HepG2 (cell line): ENCODE data around the gene RPF1. TPM values are rescaled to one million over a fixed set of nuclear protein-coding genes. Genes with fewer than 3 reads are reported as not detected.

Source experiments
- CBX5 ChIP-seq: sonication (generic); formaldehyde crosslinking; IDR thresholded peaks from 2 replicates; pipeline ENCODE4 v1.4.0; 2020; ENCODE audit warnings: missing genetic modification reagents, borderline replicate concordance
- CCAR2 ChIP-seq: fragments of 200-400 bp; formaldehyde crosslinking; optimal IDR thresholded peaks from 2 replicates; pipeline ENCODE3; 2018; ENCODE audit warnings: low read depth, mild to moderate bottlenecking, low read length, moderate library complexity
- FOXK2 ChIP-seq: fragments of 450-650 bp; IDR thresholded peaks from 2 replicates; pipeline ENCODE4 v1.6.1; 2016
- HCFC1 ChIP-seq: fragments of 150-350 bp; IDR thresholded peaks from 2 replicates; pipeline ENCODE4 v1.6.1; 2014; ENCODE audit warnings: low read depth, low read length
- KDM1A ChIP-seq: IDR thresholded peaks from 2 replicates; pipeline ENCODE4 v1.6.1; 2016; ENCODE audit warnings: missing compliant biosample characterization
- MAF1 ChIP-seq: sonication (generic); formaldehyde crosslinking; IDR thresholded peaks from 2 replicates; pipeline ENCODE4 v1.5.0; 2020; ENCODE audit warnings: missing genetic modification reagents, borderline replicate concordance
- MYPOP ChIP-seq: sonication (generic); formaldehyde crosslinking; IDR thresholded peaks from 2 replicates; pipeline ENCODE4 v1.8.1; 2023; ENCODE audit warnings: mild to moderate bottlenecking, moderate library complexity, missing genetic modification reagents
- NAIF1 ChIP-seq: sonication (generic); formaldehyde crosslinking; IDR thresholded peaks from 2 replicates; pipeline ENCODE4 v1.5.0; 2020; ENCODE audit warnings: mild to moderate bottlenecking, missing genetic modification reagents, borderline replicate concordance
- NFRKB ChIP-seq: fragments of 450-650 bp; IDR thresholded peaks from 2 replicates; pipeline ENCODE4 v1.6.1; 2017
- RAD21 ChIP-seq: fragments of 450-650 bp; formaldehyde crosslinking; IDR thresholded peaks from 2 replicates; pipeline ENCODE4 v1.5.0; 2020; ENCODE audit warnings: mild to moderate bottlenecking
- RBFOX2 ChIP-seq: fragments of 200-400 bp; formaldehyde crosslinking; IDR thresholded peaks from 2 replicates; pipeline ENCODE4 v1.6.1; 2017; ENCODE audit warnings: low read depth, mild to moderate bottlenecking, low read length
- RERE ChIP-seq: IDR thresholded peaks from 2 replicates; pipeline ENCODE4 v1.6.1; 2016; ENCODE audit warnings: low read depth, missing genetic modification reagents, missing compliant biosample characterization
- SKI ChIP-seq: fragments of 450-650 bp; IDR thresholded peaks from one replicate; pipeline ENCODE4 v1.6.1; 2018; ENCODE audit warnings: mild to moderate bottlenecking; ENCODE audit not compliant: partially characterized antibody
- TAF1 ChIP-seq: sonication (generic); formaldehyde crosslinking; IDR thresholded peaks from 2 replicates; pipeline ENCODE4 v1.4.0; 2020; ENCODE audit warnings: missing genetic modification reagents
- TOPORS ChIP-seq: sonication (generic); formaldehyde crosslinking; IDR thresholded peaks from 2 replicates; pipeline ENCODE4 v1.8.0; 2023; ENCODE audit warnings: mild to moderate bottlenecking, missing genetic modification reagents
- YEATS4 ChIP-seq: sonication (generic); formaldehyde crosslinking; IDR thresholded peaks from 2 replicates; pipeline ENCODE4 v1.4.0; 2020; ENCODE audit warnings: missing genetic modification reagents, borderline replicate concordance
- ZC3H4 ChIP-seq: sonication (generic); formaldehyde crosslinking; IDR thresholded peaks from 2 replicates; pipeline ENCODE4 v1.4.0; 2020; ENCODE audit warnings: missing genetic modification reagents, borderline replicate concordance
- ZNF160 ChIP-seq: sonication (generic); formaldehyde crosslinking; IDR thresholded peaks from 2 replicates; pipeline ENCODE4 v1.8.0; 2022; ENCODE audit warnings: mild to moderate bottlenecking, inconsistent platforms, missing genetic modification reagents
- ZSCAN20 ChIP-seq: sonication (generic); formaldehyde crosslinking; IDR thresholded peaks from 2 replicates; pipeline ENCODE4 v1.4.0; 2020; ENCODE audit warnings: missing genetic modification reagents, mild to moderate bottlenecking, borderline replicate concordance
- polyA plus RNA-seq, 8 experiments: library from polyadenylated mRNA; depleted of rRNA in 3 of 8; stranded (reverse) in 7 of 8; unstranded in 1 of 8; fragments of >200 nt; fragmentation: Illumina TruSeq in 4 of 8; extraction: Trizol in 4 of 8; gene quantifications; 2 replicates each; pipeline versions ENCODE4 v1.2.1 to v1.2.3, GENCODE V29; 2011 to 2016; ENCODE audit warnings: low read depth in 4 of 8, missing spikeins in 1 of 8, mixed read lengths in 1 of 8; ENCODE audit not compliant: insufficient read depth in 1 of 8
- total RNA-seq, 5 experiments: library from RNA; depleted of rRNA; stranded (reverse); fragments of >200 nt; fragmentation: Illumina TruSeq; extraction: Trizol; gene quantifications; 2 replicates each; pipeline ENCODE4 v1.2.3, GENCODE V29; 2016; ENCODE audit warnings: low read depth in 1 of 5
- TF ChIP-seq, protein P1 (sequence below), 2 experiments: fragments of 450-650 bp in 1 of 2; sonication (generic) in 1 of 2; formaldehyde crosslinking; IDR thresholded peaks; 2 replicates each; pipeline versions ENCODE4 v1.5.0 to v1.8.0; 2020 to 2022; ENCODE audit warnings: mild to moderate bottlenecking in 1 of 2, missing genetic modification reagents in 1 of 2
- TF ChIP-seq, protein P2 (sequence below): IDR thresholded peaks from 2 replicates; pipeline ENCODE4 v1.6.1; 2018; ENCODE audit warnings: missing genetic modification reagents

The RPF1 gene
- total and polyA plus RNA-seq, 2 of the 13 experiments (the other 11 are each of a cell fraction or from before 2014, with no cell fraction given), result 23.0 to 39.0 TPM

DNA sequence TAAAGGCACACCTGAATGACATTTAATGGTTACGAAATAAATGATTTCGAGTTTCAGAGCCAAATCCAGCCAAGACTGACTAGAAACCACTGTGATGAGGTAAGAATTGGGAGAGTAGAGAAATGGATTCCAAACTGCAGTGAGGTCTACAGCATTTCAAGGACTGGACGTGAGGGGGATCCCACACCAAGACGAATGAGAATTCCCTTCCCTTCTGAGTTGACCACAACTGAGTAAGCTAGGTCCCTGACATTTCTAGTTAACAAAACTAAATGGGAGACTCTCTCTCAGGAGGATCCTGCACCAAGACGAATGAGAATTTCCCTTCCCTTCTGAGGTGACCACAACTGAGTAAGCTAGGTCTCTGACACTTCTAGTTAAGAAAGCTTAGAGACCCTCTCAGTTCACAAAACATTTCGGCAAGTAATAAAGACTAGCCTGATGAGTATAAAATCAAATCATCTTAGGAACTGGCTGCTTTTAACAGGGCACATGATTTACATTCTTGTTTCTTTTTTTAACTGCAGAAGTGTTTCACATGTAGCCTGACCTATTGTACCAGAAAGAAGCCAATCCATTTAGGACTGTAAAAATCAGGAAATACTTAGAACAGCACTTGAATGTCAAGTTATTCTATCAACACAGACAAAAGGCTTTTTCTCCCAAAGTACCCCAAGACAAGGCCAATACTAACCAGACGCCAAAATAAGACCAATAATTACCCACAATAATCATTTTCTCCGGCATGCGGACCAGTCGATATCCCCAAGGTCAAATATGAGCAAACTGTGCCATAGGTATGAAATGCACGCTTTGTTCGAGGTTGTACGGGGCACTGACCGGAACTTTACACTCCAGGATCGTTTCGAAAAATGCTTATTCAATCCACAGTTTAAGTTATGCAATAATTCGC is 25.8 kb downstream of the RPF1 start (continued):
- TF ChIP-seq ZC3H4 (CRISPR knock-in tag), result peak; percentile 93; the same call in 1 of the 2 replicates
- no peak for TF ChIP-seq CBX5 (CRISPR knock-in tag)
- TF ChIP-seq MYPOP (CRISPR knock-in tag), result peak; percentile 29; the same call in 1 of the 2 replicates
- no peak for TF ChIP-seq ZNF160 (CRISPR knock-in tag)
- no peak for TF ChIP-seq NFRKB
- TF ChIP-seq ZSCAN20 (CRISPR knock-in tag), result no peak
- TF ChIP-seq RAD21, result no peak
- peak; percentile 48 for TF ChIP-seq SKI
- peak; percentile 20; the same call in 1 of the 2 replicates for TF ChIP-seq RERE (CRISPR knock-in tag)
- TF ChIP-seq NAIF1 (CRISPR knock-in tag), result no peak
- no peak for TF ChIP-seq MAF1 (CRISPR knock-in tag)
- TF ChIP-seq RBFOX2, result no peak
- no peak for TF ChIP-seq FOXK2
- TF ChIP-seq CCAR2, result no peak
- TF ChIP-seq YEATS4 (CRISPR knock-in tag), result no peak; the same call in 1 of the 2 replicates
- TF ChIP-seq, protein P1, sequence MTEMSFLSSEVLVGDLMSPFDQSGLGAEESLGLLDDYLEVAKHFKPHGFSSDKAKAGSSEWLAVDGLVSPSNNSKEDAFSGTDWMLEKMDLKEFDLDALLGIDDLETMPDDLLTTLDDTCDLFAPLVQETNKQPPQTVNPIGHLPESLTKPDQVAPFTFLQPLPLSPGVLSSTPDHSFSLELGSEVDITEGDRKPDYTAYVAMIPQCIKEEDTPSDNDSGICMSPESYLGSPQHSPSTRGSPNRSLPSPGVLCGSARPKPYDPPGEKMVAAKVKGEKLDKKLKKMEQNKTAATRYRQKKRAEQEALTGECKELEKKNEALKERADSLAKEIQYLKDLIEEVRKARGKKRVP (CRISPR knock-in tag; IDR thresholded peaks at IDR 0.05), result peak; percentile 55 to 97; a peak in 3 of 4 replicates
- TF ChIP-seq, protein P2, sequence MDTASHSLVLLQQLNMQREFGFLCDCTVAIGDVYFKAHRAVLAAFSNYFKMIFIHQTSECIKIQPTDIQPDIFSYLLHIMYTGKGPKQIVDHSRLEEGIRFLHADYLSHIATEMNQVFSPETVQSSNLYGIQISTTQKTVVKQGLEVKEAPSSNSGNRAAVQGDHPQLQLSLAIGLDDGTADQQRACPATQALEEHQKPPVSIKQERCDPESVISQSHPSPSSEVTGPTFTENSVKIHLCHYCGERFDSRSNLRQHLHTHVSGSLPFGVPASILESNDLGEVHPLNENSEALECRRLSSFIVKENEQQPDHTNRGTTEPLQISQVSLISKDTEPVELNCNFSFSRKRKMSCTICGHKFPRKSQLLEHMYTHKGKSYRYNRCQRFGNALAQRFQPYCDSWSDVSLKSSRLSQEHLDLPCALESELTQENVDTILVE (CRISPR knock-in tag), result peak; percentile 66; the same call in 1 of the 2 replicates
- TF ChIP-seq KDM1A (CRISPR knock-in tag), result no peak
- TF ChIP-seq HCFC1, result no peak
- no peak; the same call in 1 of the 2 replicates for TF ChIP-seq TOPORS
- no peak for TF ChIP-seq TAF1
